ENCODE results near the gene GPD1L. TPM values are rescaled to one million over a fixed set of nuclear protein-coding genes. Genes with fewer than 3 reads are reported as not detected.

Gene GPD1L
- total and polyA plus RNA-seq, 2 of the 13 experiments (the other 11 are each of a cell fraction or from before 2014, with no cell fraction given) = 4.9 to 13.7 TPM

- TF ChIP-seq, protein P1, sequence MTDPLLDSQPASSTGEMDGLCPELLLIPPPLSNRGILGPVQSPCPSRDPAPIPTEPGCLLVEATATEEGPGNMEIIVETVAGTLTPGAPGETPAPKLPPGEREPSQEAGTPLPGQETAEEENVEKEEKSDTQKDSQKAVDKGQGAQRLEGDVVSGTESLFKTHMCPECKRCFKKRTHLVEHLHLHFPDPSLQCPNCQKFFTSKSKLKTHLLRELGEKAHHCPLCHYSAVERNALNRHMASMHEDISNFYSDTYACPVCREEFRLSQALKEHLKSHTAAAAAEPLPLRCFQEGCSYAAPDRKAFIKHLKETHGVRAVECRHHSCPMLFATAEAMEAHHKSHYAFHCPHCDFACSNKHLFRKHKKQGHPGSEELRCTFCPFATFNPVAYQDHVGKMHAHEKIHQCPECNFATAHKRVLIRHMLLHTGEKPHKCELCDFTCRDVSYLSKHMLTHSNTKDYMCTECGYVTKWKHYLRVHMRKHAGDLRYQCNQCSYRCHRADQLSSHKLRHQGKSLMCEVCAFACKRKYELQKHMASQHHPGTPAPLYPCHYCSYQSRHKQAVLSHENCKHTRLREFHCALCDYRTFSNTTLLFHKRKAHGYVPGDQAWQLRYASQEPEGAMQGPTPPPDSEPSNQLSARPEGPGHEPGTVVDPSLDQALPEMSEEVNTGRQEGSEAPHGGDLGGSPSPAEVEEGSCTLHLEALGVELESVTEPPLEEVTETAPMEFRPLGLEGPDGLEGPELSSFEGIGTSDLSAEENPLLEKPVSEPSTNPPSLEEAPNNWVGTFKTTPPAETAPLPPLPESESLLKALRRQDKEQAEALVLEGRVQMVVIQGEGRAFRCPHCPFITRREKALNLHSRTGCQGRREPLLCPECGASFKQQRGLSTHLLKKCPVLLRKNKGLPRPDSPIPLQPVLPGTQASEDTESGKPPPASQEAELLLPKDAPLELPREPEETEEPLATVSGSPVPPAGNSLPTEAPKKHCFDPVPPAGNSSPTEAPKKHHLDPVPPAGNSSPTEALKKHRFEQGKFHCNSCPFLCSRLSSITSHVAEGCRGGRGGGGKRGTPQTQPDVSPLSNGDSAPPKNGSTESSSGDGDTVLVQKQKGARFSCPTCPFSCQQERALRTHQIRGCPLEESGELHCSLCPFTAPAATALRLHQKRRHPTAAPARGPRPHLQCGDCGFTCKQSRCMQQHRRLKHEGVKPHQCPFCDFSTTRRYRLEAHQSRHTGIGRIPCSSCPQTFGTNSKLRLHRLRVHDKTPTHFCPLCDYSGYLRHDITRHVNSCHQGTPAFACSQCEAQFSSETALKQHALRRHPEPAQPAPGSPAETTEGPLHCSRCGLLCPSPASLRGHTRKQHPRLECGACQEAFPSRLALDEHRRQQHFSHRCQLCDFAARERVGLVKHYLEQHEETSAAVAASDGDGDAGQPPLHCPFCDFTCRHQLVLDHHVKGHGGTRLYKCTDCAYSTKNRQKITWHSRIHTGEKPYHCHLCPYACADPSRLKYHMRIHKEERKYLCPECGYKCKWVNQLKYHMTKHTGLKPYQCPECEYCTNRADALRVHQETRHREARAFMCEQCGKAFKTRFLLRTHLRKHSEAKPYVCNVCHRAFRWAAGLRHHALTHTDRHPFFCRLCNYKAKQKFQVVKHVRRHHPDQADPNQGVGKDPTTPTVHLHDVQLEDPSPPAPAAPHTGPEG (CRISPR knock-in tag; IDR thresholded peaks at IDR 0.05) = no peak
- TF ChIP-seq RBAK (CRISPR knock-in tag; IDR thresholded peaks at IDR 0.05) (no peak), ELF3 (CRISPR knock-in tag; IDR thresholded peaks at IDR 0.05) (peak; percentile 82), NBN (conservative IDR thresholded peaks at IDR 0.05) (no peak), MIXL1 (CRISPR knock-in tag; IDR thresholded peaks at IDR 0.05) (peak; percentile 92), ZNF710 (CRISPR knock-in tag; IDR thresholded peaks at IDR 0.05; ENCODE audit: borderline replicate concordance) (peak; percentile 88; the same call in 1 of the 2 replicates), ZBTB3 (CRISPR knock-in tag; IDR thresholded peaks at IDR 0.05; ENCODE audit: borderline replicate concordance, low read depth) (0 out of 2 replicates have a peak, but pooled peaks have one; percentile 64), JUND (CRISPR knock-in tag; IDR thresholded peaks at IDR 0.05) (no peak), ZBTB7B (CRISPR knock-in tag; IDR thresholded peaks at IDR 0.05) (peak; percentile 72), ZNF382 (CRISPR knock-in tag; IDR thresholded peaks at IDR 0.05; ENCODE audit: borderline replicate concordance) (no peak), NKX3-1 (CRISPR knock-in tag; IDR thresholded peaks at IDR 0.05) (peak; percentile 67; the same call in 1 of the 2 replicates), CREM (IDR thresholded peaks at IDR 0.05) (peak; percentile 92), CREM (CRISPR knock-in tag; IDR thresholded peaks at IDR 0.05) (no peak), ZMAT5 (CRISPR knock-in tag; IDR thresholded peaks at IDR 0.05; ENCODE audit: borderline replicate concordance, low read depth) (no peak), IKZF4 (CRISPR knock-in tag; IDR thresholded peaks at IDR 0.05; ENCODE audit: borderline replicate concordance, low read depth, not compliant biosample characterization) (no peak), ZNF20 (CRISPR knock-in tag; IDR thresholded peaks at IDR 0.05) (no peak), ZNF782 (CRISPR knock-in tag; IDR thresholded peaks at IDR 0.05; ENCODE audit: borderline replicate concordance) (no peak), ONECUT2 (CRISPR knock-in tag; IDR thresholded peaks at IDR 0.05) (peak; percentile 64), ZKSCAN8 (CRISPR knock-in tag; IDR thresholded peaks at IDR 0.05; ENCODE audit: borderline replicate concordance) (peak; percentile 87; the same call in 1 of the 2 replicates), SMAD3 (CRISPR knock-in tag; IDR thresholded peaks at IDR 0.05) (peak; percentile 94; the same call in 1 of the 2 replicates), ZZZ3 (CRISPR knock-in tag; IDR thresholded peaks at IDR 0.05; ENCODE audit: borderline replicate concordance) (no peak), ZFP62 (CRISPR knock-in tag; IDR thresholded peaks at IDR 0.05) (no peak), MED13 (CRISPR knock-in tag; IDR thresholded peaks at IDR 0.05) (peak; percentile 78; the same call in 1 of the 2 replicates)
- TF ChIP-seq, protein P2, sequence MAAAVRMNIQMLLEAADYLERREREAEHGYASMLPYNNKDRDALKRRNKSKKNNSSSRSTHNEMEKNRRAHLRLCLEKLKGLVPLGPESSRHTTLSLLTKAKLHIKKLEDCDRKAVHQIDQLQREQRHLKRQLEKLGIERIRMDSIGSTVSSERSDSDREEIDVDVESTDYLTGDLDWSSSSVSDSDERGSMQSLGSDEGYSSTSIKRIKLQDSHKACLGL (CRISPR knock-in tag; IDR thresholded peaks at IDR 0.05) = no peak
These were observed 109.9 kb downstream of the GPD1L start (continued) for GRCh38 chr3:32216172-32216783.
